PFSK-1 (cell line): ENCODE results near the gene HRH3.

Experiments used
- FOXP2 ChIP-seq: optimal IDR thresholded peaks from 2 replicates; pipeline ENCODE3; 2011; ENCODE audit warnings: borderline replicate concordance, control low read depth, inconsistent platforms; ENCODE audit not compliant: insufficient read depth; ENCODE audit errors: extremely low read length, extremely low read depth
- POLR2AphosphoS5 ChIP-seq: IDR thresholded peaks from 2 replicates; pipeline ENCODE4 v1.6.1; 2012; ENCODE audit warnings: low read depth, mild to moderate bottlenecking, control low read depth, low read length, moderate library complexity
- REST ChIP-seq, 2 experiments: IDR thresholded peaks; 2 replicates each; pipeline versions ENCODE4 v1.6.1 to v1.8.0; 2011 to 2012; ENCODE audit warnings: low read depth in 2 of 2, low read length in 2 of 2, control low read depth in 1 of 2, inconsistent platforms in 1 of 2, mild to moderate bottlenecking in 1 of 2, moderate library complexity in 1 of 2; ENCODE audit not compliant: insufficient read depth in 1 of 2
- SIN3A ChIP-seq: IDR thresholded peaks from 2 replicates; pipeline ENCODE4 v1.6.1; 2012; ENCODE audit warnings: mild to moderate bottlenecking, low read length, moderate library complexity, borderline replicate concordance; ENCODE audit not compliant: insufficient read depth
- TAF1 ChIP-seq: IDR thresholded peaks from 2 replicates; pipeline ENCODE4 v1.6.1; 2012; ENCODE audit warnings: low read length, control low read depth, borderline replicate concordance; ENCODE audit not compliant: insufficient read depth

Gene HRH3

DNA sequence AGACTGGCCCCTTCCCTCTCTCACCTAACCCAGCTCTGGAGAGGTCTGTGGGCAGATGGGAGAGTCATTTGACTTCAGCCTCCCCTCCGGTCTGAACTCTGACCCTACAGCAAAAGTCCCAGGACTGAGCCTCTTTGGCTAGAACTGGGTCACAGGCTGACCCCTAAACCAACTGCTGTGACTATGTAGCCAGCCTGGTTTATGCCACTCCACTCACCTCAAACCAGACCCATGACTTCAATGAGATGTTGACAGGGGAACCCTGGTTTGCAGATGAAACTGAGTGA lies 17.4 kb upstream of the HRH3 start:
- TF ChIP-seq SIN3A (no peak), REST (IDR thresholded peaks at IDR 0.05; ENCODE audit: insufficient read depth in 1 of 2, low read depth in 2 of 2, low read length in 2 of 2) (no peak), TAF1 (no peak), POLR2AphosphoS5 (no peak), FOXP2 (no peak)

- TF ChIP-seq REST (IDR thresholded peaks at IDR 0.05; ENCODE audit: insufficient read depth in 1 of 2, low read depth in 2 of 2, low read length in 2 of 2) (no peak), POLR2AphosphoS5 (no peak), FOXP2 (no peak), SIN3A (no peak), TAF1 (no peak)
Observed at GRCh38 chr20:62236766-62237513, 16.9 kb upstream of the HRH3 start.

GRCh38 chr20:62236200-62236599 lies 16.1 kb upstream of the HRH3 start:
- no peak for TF ChIP-seq POLR2AphosphoS5
- no peak for TF ChIP-seq TAF1
- no peak for TF ChIP-seq REST (IDR thresholded peaks at IDR 0.05; ENCODE audit: insufficient read depth in 1 of 2, low read depth in 2 of 2, low read length in 2 of 2)
- no peak for TF ChIP-seq FOXP2
- TF ChIP-seq SIN3A, result no peak

GRCh38 chr20:62235777-62236157 lies 15.7 kb upstream of the HRH3 start:
- TF ChIP-seq TAF1, result no peak
- no peak for TF ChIP-seq SIN3A
- no peak for TF ChIP-seq FOXP2
- no peak for TF ChIP-seq POLR2AphosphoS5
- TF ChIP-seq REST (IDR thresholded peaks at IDR 0.05; ENCODE audit: insufficient read depth in 1 of 2, low read depth in 2 of 2, low read length in 2 of 2), result no peak
